Measurements from ENCODE around the gene MTF2. TPM values are rescaled to one million over a fixed set of nuclear protein-coding genes. Genes with fewer than 3 reads are reported as not detected.

MTF2 gene
- total RNA-seq, 1 experiment from 2014 or later, result 110 TPM

- no peak for DNase-seq
- Histone ChIP-seq H3K4ac (ENCODE audit: low read depth, low read length) (no peak overlapping the region), H3K56ac (ENCODE audit: insufficient read length, low read depth, low read length) (no peak overlapping the region), H3K4me1 (ENCODE audit: insufficient read depth, low read length) (no peaks in the 10 kb centered on the region; the same call in 1 of the 2 replicates), H2AFZ (ENCODE audit: low read length) (no peak overlapping the region), H2BK12ac (ENCODE audit: insufficient read length, low read depth, low read length) (no peak overlapping the region), H3K79me2 (ENCODE audit: insufficient read depth, low read length) (0 out of 2 replicates have a peak, but pooled peaks cover 2% of the 10 kb centered on the region), H3K14ac (ENCODE audit: insufficient read depth, low read length) (no peak overlapping the region), H3T11ph (ENCODE audit: low read length) (no peak overlapping the region), H2BK5ac (ENCODE audit: insufficient read length, low read length) (no peak overlapping the region), H2BK15ac (ENCODE audit: low read depth, low read length) (no peak overlapping the region), H4K8ac (replicated peaks; ENCODE audit: insufficient read length, low read depth, low read length) (no peak overlapping the region), H4K5ac (ENCODE audit: insufficient read length, low read depth, low read length) (no peak overlapping the region), H4K20me1 (ENCODE audit: control insufficient read depth, insufficient read depth, insufficient read length) (no peaks in the 10 kb centered on the region), H3K18ac (ENCODE audit: insufficient read length, low read depth, low read length) (no peak overlapping the region), H2AK5ac (ENCODE audit: insufficient read length, low read length) (no peak overlapping the region), H3K27ac (ENCODE audit: insufficient read length, low read depth, low read length) (no peak overlapping the region), H3K9ac (ENCODE audit: extremely low read depth, insufficient read length, low read length) (no peak overlapping the region), H3K9me3 (ENCODE audit: control insufficient read depth, low read depth, low read length) (no peaks in the 10 kb centered on the region), H2BK20ac (ENCODE audit: low read depth, low read length, poor library complexity, severe bottlenecking) (no peak overlapping the region), H3K4me2 (ENCODE audit: insufficient read depth, insufficient read length, low read length) (no peak overlapping the region), H4K91ac (ENCODE audit: insufficient read length, low read depth, low read length) (no peak overlapping the region), H3K79me1 (ENCODE audit: insufficient read depth, low read depth, low read length, poor library complexity, severe bottlenecking) (peaks cover 3% of the 10 kb centered on the region), H2BK120ac (ENCODE audit: low read depth, low read length, poor library complexity, severe bottlenecking) (no peak overlapping the region), H3K23ac (ENCODE audit: insufficient read length, low read depth, low read length) (no peak overlapping the region), H3K23me2 (ENCODE audit: insufficient read length, low read depth, low read length, poor library complexity, severe bottlenecking) (no peaks in the 10 kb centered on the region), H3K27me3 (ENCODE audit: insufficient read depth, low read length) (no peaks in the 10 kb centered on the region)
- no peak for TF ChIP-seq CTCF (conservative IDR thresholded peaks at IDR 0.05)
- peak overlapping the region in 1 of 3 experiments; percentile 97; a peak in 2 of 7 replicates for H3K27ac Mint-ChIP-seq
- H3K4me1 Mint-ChIP-seq, result peaks cover 32 to 35% of the 10 kb centered on the region in 2 experiments
- H3K9me3 Mint-ChIP-seq, result no peaks in the 10 kb centered on the region
- WGBS (ENCODE audit: extremely low coverage, insufficient read length, low lambda C conversion rate), result no CpG with 5 or more reads among the region's 4 CpGs
- no peak overlapping the region for H3K4me3 Mint-ChIP-seq
- H3K36me3 Mint-ChIP-seq (ENCODE audit: insufficient read depth in 1 of 3, low read depth in 3 of 3), result peaks cover 18 to 52% (median 50%) of the 10 kb centered on the region in 3 experiments
- H3K27me3 Mint-ChIP-seq (ENCODE audit: low read depth), result no peaks in the 10 kb centered on the region
Measured at GRCh38 chr1:93123201-93123783, 44.2 kb downstream of the MTF2 start.
